GM19438 (cell line): Measurements from ENCODE around the gene KIF1A.

Experiments used
- ATAC-seq: cut with Tn5 transposase; IDR thresholded peaks from one replicate; pipeline ENCODE4 v1.9.1; 2021; ENCODE audit warnings: low read depth; ENCODE audit not compliant: unreplicated experiment

The KIF1A gene

DNA sequence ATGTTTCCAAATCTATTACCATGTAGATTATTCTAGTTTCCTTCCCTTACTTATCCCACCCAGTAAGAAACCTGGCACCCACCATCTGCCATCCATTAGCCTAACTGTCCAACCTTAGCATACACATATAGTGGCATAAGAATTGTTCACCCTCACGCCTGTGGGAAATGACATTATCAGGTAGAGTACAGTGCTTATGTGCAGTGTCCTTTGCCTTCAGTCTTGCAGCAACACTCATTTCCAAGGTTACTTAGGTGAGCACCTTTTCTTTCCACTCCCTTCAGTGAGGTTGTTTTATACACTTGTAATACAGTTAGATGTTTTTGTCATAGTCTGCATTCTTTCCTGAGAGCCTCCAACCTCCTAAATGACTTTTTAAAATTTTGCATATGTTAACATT is 155.4 kb downstream of the KIF1A start:
- ATAC-seq: no peak
